CD14-positive monocyte (primary cell): Measurements from ENCODE around the gene DGAT2L6. TPM values are rescaled to one million over a fixed set of nuclear protein-coding genes. Genes with fewer than 3 reads are reported as not detected.

Source experiments
- DNase-seq, 3 donors: peaks; one replicate each; pipeline ENCODE4 v3.0.0-alpha.2; 2011 to 2022
- H2AFZ ChIP-seq: 2 replicates; pipeline ENCODE4 v1.6.0; 2012; ENCODE audit warnings: mild to moderate bottlenecking, low read depth, low read length, inconsistent platforms; ENCODE audit not compliant: insufficient read depth, poor library complexity, severe bottlenecking
- H3K27ac ChIP-seq, 2 donors: 1 replicate in 1 of 2; 2 replicates in 1 of 2; pipeline ENCODE4 v1.5.1; 2012 to 2013; ENCODE audit warnings: low read length in 2 of 2, control low read depth in 1 of 2, inconsistent platforms in 1 of 2, low read depth in 1 of 2, mild to moderate bottlenecking in 1 of 2
- H3K27me3 ChIP-seq, 2 donors: one replicate each; pipeline versions ENCODE4 v1.6.0 to v1.6.1; 2011 to 2013; ENCODE audit warnings: low read length in 2 of 2; ENCODE audit not compliant: control insufficient read depth in 2 of 2, insufficient read depth in 2 of 2
- H3K36me3 ChIP-seq, 2 donors: replicated peaks in 1 of 2; 1 replicate in 1 of 2; 2 replicates in 1 of 2; pipeline versions ENCODE4 v1.5.1 to v1.6.1; 2012 to 2013; ENCODE audit warnings: low read length in 2 of 2, control low read depth in 1 of 2, inconsistent platforms in 1 of 2, mild to moderate bottlenecking in 1 of 2; ENCODE audit not compliant: insufficient read depth in 2 of 2, control insufficient read depth in 1 of 2
- H3K4me1 ChIP-seq, 2 donors: 1 replicate in 1 of 2; 2 replicates in 1 of 2; pipeline versions ENCODE4 v1.5.1 to v1.6.1; 2012 to 2013; ENCODE audit warnings: low read length in 2 of 2, control low read depth in 1 of 2, inconsistent platforms in 1 of 2, mild to moderate bottlenecking in 1 of 2, moderate library complexity in 1 of 2; ENCODE audit not compliant: insufficient read depth in 2 of 2, control insufficient read depth in 1 of 2
- H3K4me2 ChIP-seq: replicated peaks from 2 replicates; pipeline ENCODE3; 2012; ENCODE audit warnings: low read length, moderate library complexity, mild to moderate bottlenecking; ENCODE audit not compliant: poor library complexity, severe bottlenecking; ENCODE audit errors: extremely low read depth
- H3K4me3 ChIP-seq, 3 experiments: fragments of 200-600 bp in 1 of 3; sonication (generic) in 1 of 3; replicated peaks in 1 of 3; 1 replicate in 2 of 3; 2 replicates in 1 of 3; pipeline ENCODE4 v1.5.1; 2011 to 2013; ENCODE audit warnings: low read length in 3 of 3, mild to moderate bottlenecking in 3 of 3, control low read depth in 2 of 3, low read depth in 2 of 3, inconsistent platforms in 1 of 3, moderate library complexity in 1 of 3
- H3K79me2 ChIP-seq: 2 replicates; pipeline ENCODE4 v1.6.0; 2012; ENCODE audit warnings: mild to moderate bottlenecking, control low read depth, inconsistent platforms, low read length, moderate library complexity; ENCODE audit not compliant: insufficient read depth
- H3K9ac ChIP-seq: 2 replicates; pipeline ENCODE4 v1.6.0; 2017; ENCODE audit warnings: low read length, mild to moderate bottlenecking; ENCODE audit not compliant: insufficient read depth, poor library complexity, severe bottlenecking
- H3K9me3 ChIP-seq, 2 donors: replicated peaks in 1 of 2; 1 replicate in 1 of 2; 2 replicates in 1 of 2; pipeline versions ENCODE4 v1.5.1 to v1.6.1; 2012 to 2013; ENCODE audit warnings: low read length in 2 of 2, control low read depth in 1 of 2; ENCODE audit not compliant: control insufficient read depth in 1 of 2, insufficient read depth in 1 of 2
- H4K20me1 ChIP-seq: 2 replicates; pipeline ENCODE4 v1.6.0; 2012; ENCODE audit warnings: mild to moderate bottlenecking, low read length, control low read depth, moderate library complexity; ENCODE audit not compliant: insufficient read depth
- H3K27ac Mint-ChIP-seq, 7 donors: one replicate each; pipeline ENCODE4 v1.8.0; 2020; ENCODE audit warnings: mild to moderate bottlenecking in 7 of 7, mixed read lengths in 7 of 7, moderate library complexity in 6 of 7, inconsistent platforms in 2 of 7
- H3K27me3 Mint-ChIP-seq, 3 donors: one replicate each; pipeline ENCODE4 v1.8.0; 2021 to 2022; ENCODE audit warnings: low read depth in 3 of 3, mild to moderate bottlenecking in 3 of 3, mixed read lengths in 3 of 3, moderate library complexity in 3 of 3, inconsistent platforms in 1 of 3
- H3K36me3 Mint-ChIP-seq, 2 donors: one replicate each; pipeline ENCODE4 v1.8.0; 2020; ENCODE audit warnings: mixed read lengths in 2 of 2, inconsistent platforms in 1 of 2, mild to moderate bottlenecking in 1 of 2
- H3K4me1 Mint-ChIP-seq: one replicate; pipeline ENCODE4 v1.8.0; 2020; ENCODE audit warnings: mild to moderate bottlenecking, mixed read lengths
- H3K4me3 Mint-ChIP-seq, 2 donors: one replicate each; pipeline ENCODE4 v1.8.0; 2020; ENCODE audit warnings: mild to moderate bottlenecking in 2 of 2, mixed read lengths in 2 of 2, moderate library complexity in 1 of 2
- H3K9me3 Mint-ChIP-seq, 7 donors: one replicate each; pipeline ENCODE4 v1.8.0; 2020 to 2022; ENCODE audit warnings: mixed read lengths in 7 of 7, mild to moderate bottlenecking in 6 of 7, moderate library complexity in 6 of 7, inconsistent platforms in 2 of 7
- WGBS: methylation state at CpG from one replicate; pipeline ENCODE4 v1.1.5; 2013; ENCODE audit warnings: missing lambda C conversion rate; ENCODE audit not compliant: insufficient coverage; 5-methylcytosine and 5-hydroxymethylcytosine counted together
- intact Hi-C, 2 donors: fragments of 100-400 bp; cut with micrococcal nuclease; formaldehyde crosslinking; loops; one replicate each; pipeline versions ENCODE4 v1.15.0 to v1.15.1; 2023
- polyA plus RNA-seq, 3 donors: library from polyadenylated mRNA; depleted of rRNA in 1 of 3; unstranded in 2 of 3; stranded (reverse) in 1 of 3; fragments of 300-500 nt in 2 of 3; fragments of >200 nt in 1 of 3; fragmentation: Illumina TruSeq in 2 of 3; gene quantifications; 1 replicate in 2 of 3; 2 replicates in 1 of 3; pipeline ENCODE4 v1.2.3, GENCODE V29; 2012 to 2021
- TF ChIP-seq, protein P1 (sequence below): fragments of 200-600 bp; IDR thresholded peaks from one replicate; pipeline ENCODE4 v1.8.0; 2022; ENCODE audit warnings: antibody characterized with exemption, mild to moderate bottlenecking

DGAT2L6 gene
- polyA plus RNA-seq, 3 donors, result not detected

DNA sequence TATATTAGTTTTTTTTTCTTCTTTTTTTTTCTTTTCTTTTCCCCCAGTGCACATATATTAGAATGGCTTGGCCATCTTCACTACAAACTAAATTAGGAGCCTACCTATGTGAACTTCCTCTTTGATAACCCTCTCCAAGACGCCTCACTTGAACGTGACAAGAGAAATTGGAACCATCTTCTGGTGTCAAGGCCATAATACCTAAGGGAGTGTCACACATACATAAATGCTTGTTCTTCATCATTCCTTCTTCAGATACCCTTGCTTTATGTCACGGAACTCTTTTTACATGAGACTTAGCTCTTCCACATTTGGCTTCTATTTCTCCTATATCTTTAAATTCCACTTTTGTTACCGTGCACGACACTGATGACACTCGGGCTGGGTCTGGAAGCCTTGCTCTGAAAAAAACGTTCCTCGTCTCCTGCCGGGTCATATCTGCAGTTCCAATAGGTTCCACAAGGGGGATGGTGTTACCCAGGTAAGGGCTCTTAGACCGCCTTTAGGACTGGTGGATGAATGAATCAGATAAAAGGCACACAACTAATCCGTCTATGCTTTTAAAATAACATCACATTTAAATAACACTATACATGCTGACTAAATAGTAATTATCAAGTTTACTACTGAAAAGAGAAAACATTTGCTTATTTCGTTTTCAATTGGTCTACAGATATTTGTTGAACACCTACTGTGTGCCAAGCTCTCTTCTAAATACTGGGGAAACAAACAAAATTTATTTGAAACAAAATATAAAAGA, 19.9 kb downstream of the DGAT2L6 start:
- H3K4me3 ChIP-seq, result no peak overlapping the region
- TF ChIP-seq, protein P1, sequence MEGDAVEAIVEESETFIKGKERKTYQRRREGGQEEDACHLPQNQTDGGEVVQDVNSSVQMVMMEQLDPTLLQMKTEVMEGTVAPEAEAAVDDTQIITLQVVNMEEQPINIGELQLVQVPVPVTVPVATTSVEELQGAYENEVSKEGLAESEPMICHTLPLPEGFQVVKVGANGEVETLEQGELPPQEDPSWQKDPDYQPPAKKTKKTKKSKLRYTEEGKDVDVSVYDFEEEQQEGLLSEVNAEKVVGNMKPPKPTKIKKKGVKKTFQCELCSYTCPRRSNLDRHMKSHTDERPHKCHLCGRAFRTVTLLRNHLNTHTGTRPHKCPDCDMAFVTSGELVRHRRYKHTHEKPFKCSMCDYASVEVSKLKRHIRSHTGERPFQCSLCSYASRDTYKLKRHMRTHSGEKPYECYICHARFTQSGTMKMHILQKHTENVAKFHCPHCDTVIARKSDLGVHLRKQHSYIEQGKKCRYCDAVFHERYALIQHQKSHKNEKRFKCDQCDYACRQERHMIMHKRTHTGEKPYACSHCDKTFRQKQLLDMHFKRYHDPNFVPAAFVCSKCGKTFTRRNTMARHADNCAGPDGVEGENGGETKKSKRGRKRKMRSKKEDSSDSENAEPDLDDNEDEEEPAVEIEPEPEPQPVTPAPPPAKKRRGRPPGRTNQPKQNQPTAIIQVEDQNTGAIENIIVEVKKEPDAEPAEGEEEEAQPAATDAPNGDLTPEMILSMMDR, result peak; percentile 59
- H3K9me3 ChIP-seq, result no peaks in the 10 kb centered on the region
- Mint-ChIP-seq H3K4me1 (peaks cover 2% of the 10 kb centered on the region), H3K4me3 (no peak overlapping the region), H3K27me3 (peaks cover 0 to 10% (median 2%) of the 10 kb centered on the region in 3 donors), H3K36me3 (no peaks in the 10 kb centered on the region), H3K27ac (no peak overlapping the region), H3K9me3 (peaks cover 0 to 3% (median 0%) of the 10 kb centered on the region in 7 donors)
- H3K79me2 ChIP-seq, result no peaks in the 10 kb centered on the region
- intact Hi-C loops, result no loop called here
- no peak overlapping the region for H2AFZ ChIP-seq
- no CpG with 5 or more reads among the region's 12 CpGs for WGBS
- H3K4me1 ChIP-seq, result no peaks in the 10 kb centered on the region
- H3K27ac ChIP-seq, result no peak overlapping the region
- H3K9ac ChIP-seq, result no peak overlapping the region
- H3K4me2 ChIP-seq, result no peak overlapping the region
- no peaks in the 10 kb centered on the region for H3K27me3 ChIP-seq
- no peaks in the 10 kb centered on the region for H3K36me3 ChIP-seq
- DNase-seq, result peak in 2 of 3 donors; percentile 1 to 11
- H4K20me1 ChIP-seq, result no peaks in the 10 kb centered on the region

DNA sequence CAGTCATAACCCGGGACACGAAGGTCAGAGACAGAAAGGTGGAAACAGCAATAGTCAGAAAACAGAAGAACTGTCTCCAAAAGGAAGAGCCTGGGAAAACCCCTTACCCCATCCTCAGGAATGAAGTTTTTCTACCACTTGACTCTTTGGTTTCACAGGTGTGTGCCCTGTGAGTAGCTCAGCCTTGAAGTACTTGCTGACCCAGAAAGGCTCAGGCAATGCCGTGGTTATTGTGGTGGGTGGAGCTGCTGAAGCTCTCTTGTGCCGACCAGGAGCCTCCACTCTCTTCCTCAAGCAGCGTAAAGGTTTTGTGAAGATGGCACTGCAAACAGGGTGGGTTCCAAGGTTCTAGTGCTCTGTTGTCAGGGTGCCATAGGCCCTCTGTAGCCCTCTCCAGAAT, 24.4 kb downstream of the DGAT2L6 start:
- Histone ChIP-seq H3K4me3 (no peak overlapping the region), H3K9me3 (no peaks in the 10 kb centered on the region), H3K27me3 (no peaks in the 10 kb centered on the region), H3K36me3 (no peaks in the 10 kb centered on the region), H3K4me2 (no peak overlapping the region), H4K20me1 (no peaks in the 10 kb centered on the region), H3K9ac (no peak overlapping the region), H2AFZ (no peak overlapping the region), H3K79me2 (no peaks in the 10 kb centered on the region), H3K27ac (no peak overlapping the region), H3K4me1 (no peaks in the 10 kb centered on the region)
- Mint-ChIP-seq H3K36me3 (no peaks in the 10 kb centered on the region), H3K27ac (no peak overlapping the region), H3K4me3 (no peak overlapping the region), H3K9me3 (peaks cover 0 to 5% (median 2%) of the 10 kb centered on the region in 7 donors), H3K27me3 (peaks cover 0 to 11% (median 7%) of the 10 kb centered on the region in 3 donors), H3K4me1 (peaks cover 2% of the 10 kb centered on the region)
- TF ChIP-seq, protein P1, result no peak
- intact Hi-C loops, result no loop called here
- no CpG with 5 or more reads among the region's 5 CpGs for WGBS
- no peak for DNase-seq
